PC-9 (cell line): Measurements from ENCODE around the gene KL. TPM values are rescaled to one million over a fixed set of nuclear protein-coding genes. Genes with fewer than 3 reads are reported as not detected.

Source experiments
- BruUV-seq: library from RNA; stranded (reverse); fragments of 400-500 nt; replicated peaks from 2 replicates; lab custom pipeline; 2021; lab: Mats Ljungman, UMichigan
- CTCF ChIA-PET: fragments of 300-600 bp; sonication (Branson Sonifier 250); formaldehyde crosslinking; loops from one replicate; lab custom pipeline; 2022; ENCODE audit warnings: antibody characterized with exemption; lab: Charles Lee
- POLR2A ChIA-PET: fragments of 300-600 bp; sonication (Branson Sonifier 250); formaldehyde crosslinking; loops from one replicate; lab custom pipeline; 2022; ENCODE audit warnings: antibody characterized with exemption; ENCODE audit not compliant: unreplicated experiment; lab: Charles Lee
- DNase-seq, 2 experiments: peaks; one replicate each; pipeline versions ENCODE4 v3.0.0 to v3.0.0-alpha.2; 2015 to 2022; ENCODE audit warnings: mixed read lengths in 1 of 2
- H2AFZ ChIP-seq: fragments of 200-600 bp; sonication (generic); 2 replicates; pipeline ENCODE4 v1.8.1; 2017; ENCODE audit warnings: antibody characterized with exemption
- H3F3A ChIP-seq: fragments of 200-600 bp; sonication (generic); 2 replicates; pipeline ENCODE4 v1.8.1; 2017; ENCODE audit warnings: antibody characterized with exemption, mild to moderate bottlenecking, low read depth; ENCODE audit not compliant: insufficient read depth
- H3K27ac ChIP-seq: fragments of 200-600 bp; sonication (generic); 2 replicates; pipeline ENCODE4 v1.6.1; 2016; ENCODE audit warnings: mixed run types
- H3K27me3 ChIP-seq: fragments of 200-600 bp; sonication (generic); 2 replicates; pipeline ENCODE4 v1.6.1; 2016; ENCODE audit warnings: low read depth, mixed run types; ENCODE audit not compliant: insufficient read depth
- H3K36me3 ChIP-seq: fragments of 200-600 bp; sonication (generic); 2 replicates; pipeline ENCODE4 v1.6.1; 2016; ENCODE audit warnings: low read depth, mixed run types
- H3K4me1 ChIP-seq: fragments of 200-600 bp; sonication (generic); replicated peaks from 2 replicates; pipeline ENCODE4 v1.6.1; 2016; ENCODE audit warnings: mixed run types; ENCODE audit not compliant: insufficient read depth
- H3K4me2 ChIP-seq: fragments of 200-600 bp; sonication (generic); 2 replicates; pipeline ENCODE4 v1.6.1; 2017; ENCODE audit warnings: mixed run types
- H3K4me3 ChIP-seq: fragments of 200-600 bp; sonication (generic); 2 replicates; pipeline ENCODE4 v1.6.1; 2016; ENCODE audit warnings: mixed run types
- H3K79me2 ChIP-seq: fragments of 200-600 bp; sonication (generic); 2 replicates; pipeline ENCODE4 v1.6.1; 2017; ENCODE audit warnings: low read depth, mixed run types
- H3K9me2 ChIP-seq: fragments of 200-600 bp; sonication (generic); 2 replicates; pipeline ENCODE4 v1.8.1; 2017; ENCODE audit warnings: mild to moderate bottlenecking; ENCODE audit not compliant: insufficient read depth
- H3K9me3 ChIP-seq: fragments of 200-600 bp; sonication (generic); 2 replicates; pipeline ENCODE4 v1.8.1; 2016; ENCODE audit warnings: low read depth; ENCODE audit not compliant: insufficient read depth
- H4K20me1 ChIP-seq: fragments of 200-600 bp; sonication (generic); 2 replicates; pipeline ENCODE4 v1.8.1; 2017; ENCODE audit not compliant: insufficient read depth
- CTCF ChIP-seq: fragments of 200-600 bp; sonication (generic); conservative IDR thresholded peaks from 2 replicates; pipeline ENCODE4 v1.6.1; 2017; ENCODE audit warnings: mixed run types, antibody characterized with exemption, mild to moderate bottlenecking, moderate library complexity
- EZH2 ChIP-seq: fragments of 200-600 bp; sonication (generic); IDR thresholded peaks from 2 replicates; pipeline ENCODE4 v1.8.0; 2017; ENCODE audit warnings: antibody characterized with exemption, low read depth
- intact Hi-C: fragments of 100-400 bp; cut with micrococcal nuclease; formaldehyde crosslinking; loops from one replicate; pipeline ENCODE4 v1.10.0; 2022; ENCODE audit not compliant: unreplicated experiment
- total RNA-seq: library from RNA; stranded (reverse); gene quantifications from 2 replicates; pipeline ENCODE4 v1.2.3, GENCODE V29; 2021

Gene KL
- total RNA-seq, 1 experiment from 2014 or later, result 1.4 TPM

GRCh38 chr13:33087790-33088189, 71.6 kb downstream of the KL start:
- Histone ChIP-seq H2AFZ (no peak overlapping the region), H3K4me2 (no peak overlapping the region), H3K4me1 (no peaks in the 10 kb centered on the region), H3K27me3 (no peaks in the 10 kb centered on the region), H3K9me3 (no peaks in the 10 kb centered on the region), H3F3A (no peaks in the 10 kb centered on the region), H4K20me1 (no peaks in the 10 kb centered on the region), H3K79me2 (no peaks in the 10 kb centered on the region), H3K9me2 (no peaks in the 10 kb centered on the region), H3K27ac (no peak overlapping the region), H3K36me3 (no peaks in the 10 kb centered on the region), H3K4me3 (no peak overlapping the region)
- ChIA-PET CTCF (no interaction called here), POLR2A (no interaction called here)
- intact Hi-C loops, result no loop called here
- DNase-seq, result no peak
- TF ChIP-seq EZH2, result no peak
- TF ChIP-seq CTCF, result no peak
- BruUV-seq, result no TSS peak

- H3F3A ChIP-seq, result no peaks in the 10 kb centered on the region
- ChIA-PET CTCF (no interaction called here), POLR2A (no interaction called here)
- intact Hi-C loops, result no loop called here
- H3K79me2 ChIP-seq, result no peaks in the 10 kb centered on the region
- H3K27me3 ChIP-seq, result no peaks in the 10 kb centered on the region
- H3K4me2 ChIP-seq, result no peak overlapping the region
- no peak overlapping the region for H3K27ac ChIP-seq
- H3K4me1 ChIP-seq, result no peaks in the 10 kb centered on the region
- no peak for DNase-seq
- H4K20me1 ChIP-seq, result no peaks in the 10 kb centered on the region
- H2AFZ ChIP-seq, result no peak overlapping the region
- no peak overlapping the region for H3K4me3 ChIP-seq
- no TSS peak for BruUV-seq
- no peaks in the 10 kb centered on the region for H3K36me3 ChIP-seq
- H3K9me2 ChIP-seq, result no peaks in the 10 kb centered on the region
- no peaks in the 10 kb centered on the region for H3K9me3 ChIP-seq
- TF ChIP-seq CTCF, result no peak
- no peak for TF ChIP-seq EZH2
Observed at GRCh38 chr13:33089311-33089710, 73.1 kb downstream of the KL start.

- TF ChIP-seq CTCF (no peak), EZH2 (no peak)
- Histone ChIP-seq H3K9me2 (no peaks in the 10 kb centered on the region), H3K27me3 (no peaks in the 10 kb centered on the region), H3F3A (no peaks in the 10 kb centered on the region), H3K4me2 (no peak overlapping the region), H3K27ac (no peak overlapping the region), H3K79me2 (no peaks in the 10 kb centered on the region), H3K4me1 (no peaks in the 10 kb centered on the region), H2AFZ (no peak overlapping the region), H3K9me3 (no peaks in the 10 kb centered on the region), H3K36me3 (no peaks in the 10 kb centered on the region), H3K4me3 (no peak overlapping the region), H4K20me1 (no peaks in the 10 kb centered on the region)
- POLR2A ChIA-PET, result no interaction called here
- CTCF ChIA-PET, result no interaction called here
- BruUV-seq, result no TSS peak
- intact Hi-C loops, result no loop called here
- no peak for DNase-seq
Observed at GRCh38 chr13:33090755-33091414, 74.7 kb downstream of the KL start.
